HepG2 (cell line): ENCODE results near the gene S1PR2. TPM values are rescaled to one million over a fixed set of nuclear protein-coding genes. Genes with fewer than 3 reads are reported as not detected.

ENCODE experiments used
- BCL3 ChIP-seq: sonication (generic); formaldehyde crosslinking; IDR thresholded peaks from 2 replicates; pipeline ENCODE4 v1.5.1; 2020; ENCODE audit warnings: mild to moderate bottlenecking, missing genetic modification reagents, moderate library complexity
- CCDC6 ChIP-seq: sonication (generic); formaldehyde crosslinking; IDR thresholded peaks from 2 replicates; pipeline ENCODE4 v1.8.1; 2022; ENCODE audit warnings: mild to moderate bottlenecking, missing genetic modification reagents, moderate library complexity
- CEBPG ChIP-seq: IDR thresholded peaks from 2 replicates; pipeline ENCODE4 v1.6.1; 2016
- ISL2 ChIP-seq: sonication (generic); formaldehyde crosslinking; IDR thresholded peaks from 2 replicates; pipeline ENCODE4 v1.5.0; 2020; ENCODE audit warnings: missing genetic modification reagents
- MLX ChIP-seq: IDR thresholded peaks from 2 replicates; pipeline ENCODE4 v1.6.1; 2016
- NCOA5 ChIP-seq: sonication (generic); formaldehyde crosslinking; IDR thresholded peaks from 2 replicates; pipeline ENCODE4 v1.4.0; 2020; ENCODE audit warnings: missing genetic modification reagents
- RBM22 ChIP-seq: fragments of 200-400 bp; formaldehyde crosslinking; optimal IDR thresholded peaks from 2 replicates; pipeline ENCODE3; 2017; ENCODE audit warnings: mild to moderate bottlenecking, low read length, moderate library complexity
- REPIN1 ChIP-seq: sonication (generic); formaldehyde crosslinking; IDR thresholded peaks from 2 replicates; pipeline ENCODE4 v1.8.0; 2022; ENCODE audit warnings: missing genetic modification reagents, low read depth, mild to moderate bottlenecking, borderline replicate concordance
- SNAI1 ChIP-seq: sonication (generic); formaldehyde crosslinking; IDR thresholded peaks from 2 replicates; pipeline ENCODE4 v1.5.0; 2020; ENCODE audit warnings: mild to moderate bottlenecking, missing genetic modification reagents, borderline replicate concordance
- SP5 ChIP-seq: IDR thresholded peaks from 2 replicates; pipeline ENCODE4 v1.6.1; 2016; ENCODE audit warnings: low read depth, borderline replicate concordance
- ZMAT5 ChIP-seq: sonication (generic); formaldehyde crosslinking; IDR thresholded peaks from 2 replicates; pipeline ENCODE4 v1.5.0; 2020; ENCODE audit warnings: mild to moderate bottlenecking, low read depth, missing genetic modification reagents, borderline replicate concordance
- ZNF44 ChIP-seq: sonication (generic); formaldehyde crosslinking; IDR thresholded peaks from 2 replicates; pipeline ENCODE4 v1.5.1; 2020; ENCODE audit warnings: mild to moderate bottlenecking, missing genetic modification reagents
- ZNF503 ChIP-seq: sonication (generic); formaldehyde crosslinking; IDR thresholded peaks from 2 replicates; pipeline ENCODE4 v1.4.0; 2020; ENCODE audit warnings: missing genetic modification reagents
- ZNF569 ChIP-seq: sonication (generic); formaldehyde crosslinking; IDR thresholded peaks from 2 replicates; pipeline ENCODE4 v1.5.0; 2020; ENCODE audit warnings: mild to moderate bottlenecking, missing genetic modification reagents, moderate library complexity, borderline replicate concordance
- ZNF609 ChIP-seq: sonication (generic); formaldehyde crosslinking; IDR thresholded peaks from 2 replicates; pipeline ENCODE4 v1.4.0; 2020; ENCODE audit warnings: mild to moderate bottlenecking, missing genetic modification reagents, borderline replicate concordance
- ZNF644 ChIP-seq: IDR thresholded peaks from 2 replicates; pipeline ENCODE4 v1.6.1; 2016; ENCODE audit warnings: low read depth
- ZSCAN9 ChIP-seq: IDR thresholded peaks from 2 replicates; pipeline ENCODE4 v1.6.1; 2016; ENCODE audit warnings: borderline replicate concordance
- ZZZ3 ChIP-seq: sonication (generic); formaldehyde crosslinking; IDR thresholded peaks from 2 replicates; pipeline ENCODE4 v1.4.0; 2020; ENCODE audit warnings: missing genetic modification reagents, mild to moderate bottlenecking, borderline replicate concordance
- polyA plus RNA-seq, 8 experiments: library from polyadenylated mRNA; depleted of rRNA in 3 of 8; stranded (reverse) in 7 of 8; unstranded in 1 of 8; fragments of >200 nt; fragmentation: Illumina TruSeq in 4 of 8; extraction: Trizol in 4 of 8; gene quantifications; 2 replicates each; pipeline versions ENCODE4 v1.2.1 to v1.2.3, GENCODE V29; 2011 to 2016; ENCODE audit warnings: low read depth in 4 of 8, missing spikeins in 1 of 8, mixed read lengths in 1 of 8; ENCODE audit not compliant: insufficient read depth in 1 of 8
- total RNA-seq, 5 experiments: library from RNA; depleted of rRNA; stranded (reverse); fragments of >200 nt; fragmentation: Illumina TruSeq; extraction: Trizol; gene quantifications; 2 replicates each; pipeline ENCODE4 v1.2.3, GENCODE V29; 2016; ENCODE audit warnings: low read depth in 1 of 5

The S1PR2 gene
- total and polyA plus RNA-seq, 2 of the 13 experiments (the other 11 are each of a cell fraction or from before 2014, with no cell fraction given) = 0.91 to 1.3 TPM

- TF ChIP-seq ZNF569 (CRISPR knock-in tag) (no peak), BCL3 (CRISPR knock-in tag) (no peak), REPIN1 (CRISPR knock-in tag) (no peak), ZNF644 (CRISPR knock-in tag) (peak; percentile 43; the same call in 1 of the 2 replicates), ZZZ3 (no peak), CCDC6 (CRISPR knock-in tag) (peak; percentile 58; the same call in 1 of the 2 replicates), NCOA5 (CRISPR knock-in tag) (no peak), ZNF44 (CRISPR knock-in tag) (no peak), ZNF503 (CRISPR knock-in tag) (peak; percentile 85; the same call in 1 of the 2 replicates), SP5 (peak; percentile 86), MLX (CRISPR knock-in tag) (peak; percentile 90), ZMAT5 (CRISPR knock-in tag) (no peak), ZSCAN9 (CRISPR knock-in tag) (peak; percentile 47; the same call in 1 of the 2 replicates), ISL2 (CRISPR knock-in tag) (peak; percentile 40; the same call in 1 of the 2 replicates), ZNF609 (peak; percentile 95), SNAI1 (no peak), RBM22 (no peak), CEBPG (CRISPR knock-in tag) (0 out of 2 replicates have a peak, but pooled peaks have one; percentile 35)
Observed at GRCh38 chr19:10238172-10238783, 7.1 kb upstream of the S1PR2 start (continued).
